Measurements from ENCODE around the gene CLTCL1. TPM values are rescaled to one million over a fixed set of nuclear protein-coding genes. Genes with fewer than 3 reads are reported as not detected.

Gene CLTCL1
- total and polyA plus RNA-seq, 2 donors (not counting 1 experiment from before 2014, with no cell fraction given), result 1.0 to 5.5 TPM

- intact Hi-C loops (cut with micrococcal nuclease), result no loop called here
- Histone ChIP-seq H3K9ac (ENCODE audit: low read length) (no peak overlapping the region), H3K4me1 (ENCODE audit: control insufficient read depth in 2 of 2, insufficient read depth in 2 of 2, low read length in 2 of 2) (peaks cover 13 to 16% of the 10 kb centered on the region in 2 donors), H3K27me3 (replicated peaks in 1 of 4; ENCODE audit: control extremely low read depth in 1 of 4, control insufficient read depth in 3 of 4, insufficient read depth in 4 of 4, low read length in 3 of 4) (peaks cover 0 to 54% (median 22%) of the 10 kb centered on the region in 4 experiments), H2AFZ (ENCODE audit: insufficient read depth, low read depth, low read length, poor library complexity, severe bottlenecking) (peak overlapping the region; percentile 15), H3K4me2 (replicated peaks; ENCODE audit: low read depth, low read length, poor library complexity, severe bottlenecking) (peak overlapping the region; percentile 82), H3K27ac (ENCODE audit: low read length in 2 of 2) (no peak overlapping the region), H3K4me3 (ENCODE audit: control extremely low read depth in 1 of 5, extremely low read depth in 1 of 5, insufficient read depth in 1 of 5, low read depth in 2 of 5, low read length in 4 of 5) (no peak overlapping the region), H3K36me3 (replicated peaks in 1 of 2; ENCODE audit: control extremely low read depth in 1 of 2, control insufficient read depth in 1 of 2, extremely low read depth in 1 of 2, insufficient read depth in 2 of 2, low read length in 1 of 2) (no peaks in the 10 kb centered on the region), H3K9me3 (ENCODE audit: control extremely low read depth in 1 of 3, control insufficient read depth in 2 of 3, insufficient read depth in 1 of 3, low read length in 2 of 3) (peaks cover 0 to 16% (median 0%) of the 10 kb centered on the region in 3 donors), H3K79me2 (ENCODE audit: control insufficient read depth, insufficient read depth, low read length) (no peaks in the 10 kb centered on the region), H4K20me1 (ENCODE audit: control insufficient read depth, insufficient read depth, low read length, poor library complexity, severe bottlenecking) (no peaks in the 10 kb centered on the region)
- DNase-seq (peak; percentile 12), ATAC-seq (ENCODE audit: low read depth) (no peak)
- peaks cover 11% of the 10 kb centered on the region for H3K4me1 Mint-ChIP-seq
- H3K27me3 Mint-ChIP-seq, result peaks cover 39% of the 10 kb centered on the region
- peak overlapping the region; percentile 80 for H3K4me3 Mint-ChIP-seq
- H3K27ac Mint-ChIP-seq, result peak overlapping the region; percentile 41
- H3K9me3 Mint-ChIP-seq (ENCODE audit: insufficient read depth), result peaks cover 4% of the 10 kb centered on the region
- 15% methylated on average over 68 of the region's 68 CpGs for WGBS (ENCODE audit: insufficient coverage)
- POLR2A ChIA-PET, result no interaction called here
- TF ChIP-seq EZH2 (IDR thresholded peaks at IDR 0.05; ENCODE audit: borderline replicate concordance, insufficient read depth, low read depth, low read length, poor library complexity, severe bottlenecking), result no peak
- CTCF ChIA-PET, result no interaction called here
Observed at GRCh38 chr22:19150482-19151328, 140.8 kb downstream of the CLTCL1 start.

GRCh38 chr22:19149991-19150390, 141.5 kb downstream of the CLTCL1 start, which contains the start of gene GSC2:
TSS of gene GSC2 (minus strand) at chr22:19150292. CDS start at chr22:19150283, 9 bp downstream.
- Mint-ChIP-seq H3K4me1 (peaks cover 11% of the 10 kb centered on the region), H3K27me3 (peaks cover 38% of the 10 kb centered on the region), H3K9me3 (ENCODE audit: insufficient read depth) (peaks cover 4% of the 10 kb centered on the region), H3K27ac (peak within 1 kb of the TSS; percentile 41), H3K4me3 (peak within 1 kb of the TSS; percentile 80)
- 7% methylated on average over 59 of the region's 59 CpGs for WGBS (ENCODE audit: insufficient coverage)
- DNase-seq, result no peak
- Histone ChIP-seq H2AFZ (ENCODE audit: insufficient read depth, low read depth, low read length, poor library complexity, severe bottlenecking) (peak within 1 kb of the TSS; percentile 71), H3K9me3 (ENCODE audit: control extremely low read depth in 1 of 3, control insufficient read depth in 2 of 3, insufficient read depth in 1 of 3, low read length in 2 of 3) (peaks cover 0 to 16% (median 0%) of the 10 kb centered on the region in 3 donors), H3K79me2 (ENCODE audit: control insufficient read depth, insufficient read depth, low read length) (no peaks in the 10 kb centered on the region), H3K4me2 (replicated peaks; ENCODE audit: low read depth, low read length, poor library complexity, severe bottlenecking) (peak within 1 kb of the TSS; percentile 82), H3K4me3 (ENCODE audit: control extremely low read depth in 1 of 5, extremely low read depth in 1 of 5, insufficient read depth in 1 of 5, low read depth in 2 of 5, low read length in 4 of 5) (peak within 1 kb of the TSS in 3 of 5 experiments; percentile 33 to 41 (median 40)), H3K4me1 (ENCODE audit: control insufficient read depth in 2 of 2, insufficient read depth in 2 of 2, low read length in 2 of 2) (peaks cover 13 to 16% of the 10 kb centered on the region in 2 donors), H3K27me3 (replicated peaks in 1 of 4; ENCODE audit: control extremely low read depth in 1 of 4, control insufficient read depth in 3 of 4, insufficient read depth in 4 of 4, low read length in 3 of 4) (peaks cover 0 to 52% (median 22%) of the 10 kb centered on the region in 4 experiments), H4K20me1 (ENCODE audit: control insufficient read depth, insufficient read depth, low read length, poor library complexity, severe bottlenecking) (no peaks in the 10 kb centered on the region), H3K36me3 (replicated peaks in 1 of 2; ENCODE audit: control extremely low read depth in 1 of 2, control insufficient read depth in 1 of 2, extremely low read depth in 1 of 2, insufficient read depth in 2 of 2, low read length in 1 of 2) (no peaks in the 10 kb centered on the region), H3K27ac (ENCODE audit: low read length in 2 of 2) (no peak within 1 kb of the TSS), H3K9ac (ENCODE audit: low read length) (peak within 1 kb of the TSS; percentile 51)
- ChIA-PET CTCF (no interaction called here), POLR2A (no interaction called here)
- no peak for TF ChIP-seq CTCF (IDR thresholded peaks at IDR 0.05)
- intact Hi-C loops (cut with micrococcal nuclease), result no loop called here
- no peak for ATAC-seq (ENCODE audit: low read depth)

Data from B cell (primary cell).